KMS-11 (cell line): Measurements from ENCODE around the gene SLTM.
"Not testable (repeated sequence)": the region's sequence is repeated elsewhere in the genome, so short reads cannot be mapped to it uniquely, and the experiment has no call there.

Source experiments
- H2AFZ ChIP-seq: fragments of 200-600 bp; sonication (generic); 2 replicates; pipeline ENCODE4 v1.6.1; 2016; ENCODE audit warnings: antibody characterized with exemption, mixed run types, low read depth
- H3K27ac ChIP-seq: fragments of 200-600 bp; sonication (generic); 2 replicates; pipeline ENCODE4 v1.6.1; 2016; ENCODE audit warnings: mild to moderate bottlenecking, mixed run types
- H3K27me3 ChIP-seq: fragments of 200-600 bp; sonication (generic); 2 replicates; pipeline ENCODE4 v1.6.1; 2017; ENCODE audit warnings: mild to moderate bottlenecking, low read depth, mixed run types, moderate library complexity; ENCODE audit not compliant: insufficient read depth
- H3K36me3 ChIP-seq: fragments of 200-600 bp; sonication (generic); 2 replicates; pipeline ENCODE4 v1.6.1; 2017; ENCODE audit warnings: mild to moderate bottlenecking, mixed run types; ENCODE audit not compliant: insufficient read depth
- H3K4me1 ChIP-seq: fragments of 200-600 bp; sonication (generic); 2 replicates; pipeline ENCODE4 v1.6.1; 2016; ENCODE audit warnings: mild to moderate bottlenecking, low read depth, mixed run types; ENCODE audit not compliant: poor library complexity, severe bottlenecking
- H3K4me2 ChIP-seq: fragments of 200-600 bp; sonication (generic); 2 replicates; pipeline ENCODE4 v1.7.0; 2016; ENCODE audit warnings: mild to moderate bottlenecking, mixed run types
- H3K4me3 ChIP-seq: fragments of 200-600 bp; sonication (generic); IDR thresholded peaks from 2 replicates; pipeline ENCODE4 v1.6.1; 2017; ENCODE audit warnings: low read depth, low read length, mixed read lengths; ENCODE audit not compliant: insufficient read depth
- H3K79me2 ChIP-seq: fragments of 200-600 bp; sonication (generic); 2 replicates; pipeline ENCODE4 v1.6.1; 2016; ENCODE audit warnings: low read depth, mixed run types; ENCODE audit not compliant: insufficient read depth
- H3K9ac ChIP-seq: fragments of 200-600 bp; sonication (generic); 2 replicates; pipeline ENCODE4 v1.6.1; 2016; ENCODE audit warnings: mild to moderate bottlenecking, mixed run types
- H4K20me1 ChIP-seq: fragments of 200-600 bp; sonication (generic); 2 replicates; pipeline ENCODE4 v1.6.1; 2016; ENCODE audit warnings: mild to moderate bottlenecking, mixed run types; ENCODE audit not compliant: insufficient read depth
- TF ChIP-seq, protein P1 (sequence below): fragments of 200-600 bp; sonication (generic); conservative IDR thresholded peaks from 2 replicates; pipeline ENCODE4 v1.6.1; 2017; ENCODE audit warnings: low read depth, mild to moderate bottlenecking, antibody characterized with exemption, low read length, moderate library complexity, mixed read lengths

SLTM gene

DNA sequence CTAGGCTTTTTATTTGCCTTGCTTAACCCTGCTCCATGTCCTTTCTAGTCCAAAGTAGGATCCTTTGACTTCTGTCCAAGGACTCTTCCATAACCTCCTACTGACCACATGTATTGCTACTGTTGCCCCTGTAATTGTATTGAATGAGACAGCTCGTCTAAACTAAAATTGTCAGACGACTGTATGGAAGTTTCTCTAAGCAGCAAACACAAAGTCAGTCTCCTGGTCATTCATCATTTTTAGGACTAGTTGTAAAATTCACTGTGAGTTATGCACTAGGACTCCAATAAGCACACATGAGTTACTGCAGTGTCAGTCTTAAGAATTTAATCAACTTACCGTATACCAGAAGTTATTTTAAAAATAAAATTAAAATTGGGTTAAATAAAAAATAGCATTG, 32.8 kb downstream of the SLTM start:
- Histone ChIP-seq H3K36me3 (peaks cover 10% of the 10 kb centered on the region), H3K4me3 (no peak overlapping the region), H3K4me2 (no peak overlapping the region), H3K27ac (no peak overlapping the region), H3K9ac (no peak overlapping the region), H3K79me2 (no peaks in the 10 kb centered on the region), H4K20me1 (no peaks in the 10 kb centered on the region), H2AFZ (no peak overlapping the region), H3K4me1 (peaks cover 4% of the 10 kb centered on the region), H3K27me3 (no peaks in the 10 kb centered on the region)
- TF ChIP-seq, protein P1, sequence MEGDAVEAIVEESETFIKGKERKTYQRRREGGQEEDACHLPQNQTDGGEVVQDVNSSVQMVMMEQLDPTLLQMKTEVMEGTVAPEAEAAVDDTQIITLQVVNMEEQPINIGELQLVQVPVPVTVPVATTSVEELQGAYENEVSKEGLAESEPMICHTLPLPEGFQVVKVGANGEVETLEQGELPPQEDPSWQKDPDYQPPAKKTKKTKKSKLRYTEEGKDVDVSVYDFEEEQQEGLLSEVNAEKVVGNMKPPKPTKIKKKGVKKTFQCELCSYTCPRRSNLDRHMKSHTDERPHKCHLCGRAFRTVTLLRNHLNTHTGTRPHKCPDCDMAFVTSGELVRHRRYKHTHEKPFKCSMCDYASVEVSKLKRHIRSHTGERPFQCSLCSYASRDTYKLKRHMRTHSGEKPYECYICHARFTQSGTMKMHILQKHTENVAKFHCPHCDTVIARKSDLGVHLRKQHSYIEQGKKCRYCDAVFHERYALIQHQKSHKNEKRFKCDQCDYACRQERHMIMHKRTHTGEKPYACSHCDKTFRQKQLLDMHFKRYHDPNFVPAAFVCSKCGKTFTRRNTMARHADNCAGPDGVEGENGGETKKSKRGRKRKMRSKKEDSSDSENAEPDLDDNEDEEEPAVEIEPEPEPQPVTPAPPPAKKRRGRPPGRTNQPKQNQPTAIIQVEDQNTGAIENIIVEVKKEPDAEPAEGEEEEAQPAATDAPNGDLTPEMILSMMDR = no peak

DNA sequence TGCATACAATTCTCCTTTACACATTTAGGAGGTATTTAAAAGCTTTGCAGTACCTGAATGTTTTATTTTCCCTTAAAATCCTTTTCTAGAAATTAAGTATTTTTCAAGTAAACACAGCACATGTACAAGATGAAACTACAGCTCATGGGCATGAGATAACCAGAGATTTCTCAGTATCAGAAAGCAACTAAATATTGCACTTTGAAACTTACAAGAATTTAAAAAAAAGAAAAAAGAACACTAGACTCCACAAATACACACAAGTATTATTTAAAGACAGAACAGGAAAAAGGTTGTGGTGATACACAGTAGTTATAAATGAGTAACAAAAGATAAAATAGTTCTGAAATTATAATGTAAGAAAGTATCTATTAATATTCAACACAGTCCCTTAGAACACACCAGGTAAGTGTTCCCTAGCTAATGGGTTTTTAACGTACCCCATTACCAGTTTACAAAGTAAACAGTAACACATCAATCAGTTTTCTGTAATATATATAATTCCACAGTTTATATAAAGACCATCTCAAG, 35.3 kb downstream of the SLTM start:
- TF ChIP-seq, protein P1 = no peak
- Histone ChIP-seq H3K27me3 (no peaks in the 10 kb centered on the region), H3K27ac (no peak overlapping the region), H3K4me1 (peaks cover 4% of the 10 kb centered on the region), H3K9ac (no peak overlapping the region), H2AFZ (no peak overlapping the region), H3K36me3 (peaks cover 7% of the 10 kb centered on the region), H4K20me1 (no peaks in the 10 kb centered on the region), H3K79me2 (no peaks in the 10 kb centered on the region), H3K4me2 (no peak overlapping the region), H3K4me3 (no peak overlapping the region)

DNA sequence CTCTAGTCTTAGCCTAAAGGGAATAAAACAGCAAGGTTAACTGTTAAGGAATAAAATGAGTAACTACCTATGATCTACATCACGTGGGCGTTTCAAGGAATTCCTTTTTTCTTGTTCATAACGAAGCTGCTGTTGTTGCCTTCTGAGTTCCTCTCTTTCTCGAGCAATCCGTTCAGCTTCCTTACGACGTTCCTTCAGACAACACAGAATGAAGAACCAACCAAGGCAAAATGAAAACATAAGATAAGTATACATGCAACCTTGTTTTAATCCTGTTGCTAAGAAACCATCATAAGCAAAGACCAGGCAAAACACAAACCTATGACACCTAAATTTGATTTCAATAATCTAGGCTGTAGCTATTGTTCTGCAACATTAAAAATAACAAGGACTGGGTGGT, 44.1 kb downstream of the SLTM start:
- H3K4me2 ChIP-seq = no peak overlapping the region
- no peak overlapping the region for H3K4me3 ChIP-seq
- H4K20me1 ChIP-seq = no peaks in the 10 kb centered on the region
- no peak overlapping the region for H2AFZ ChIP-seq
- H3K4me1 ChIP-seq = no peaks in the 10 kb centered on the region
- H3K27ac ChIP-seq = no peak overlapping the region
- TF ChIP-seq, protein P1 = no peak
- H3K9ac ChIP-seq = no peak overlapping the region
- no peaks in the 10 kb centered on the region for H3K79me2 ChIP-seq
- no peaks in the 10 kb centered on the region for H3K27me3 ChIP-seq
- peaks cover 30% of the 10 kb centered on the region for H3K36me3 ChIP-seq

DNA sequence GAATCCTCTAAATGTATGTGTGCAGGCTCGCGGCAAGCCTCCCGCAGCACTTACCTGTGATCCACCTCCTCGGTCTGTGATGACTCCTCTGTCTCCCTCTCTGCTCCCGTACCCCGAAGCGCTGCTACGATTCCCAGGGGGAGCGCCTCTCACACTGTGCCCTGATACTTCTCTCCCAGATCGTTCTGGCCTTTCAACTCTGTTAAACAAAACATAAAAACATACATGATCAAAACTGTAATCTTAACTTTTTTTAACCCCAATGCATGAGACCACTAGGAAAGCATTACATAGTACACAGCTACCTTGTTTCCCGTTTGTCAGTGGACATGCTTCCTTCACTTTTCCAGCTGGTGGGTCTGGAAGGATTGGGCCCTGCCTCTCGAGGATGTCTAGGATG, 46.6 kb downstream of the SLTM start:
- H3K4me3 ChIP-seq = no peak overlapping the region
- TF ChIP-seq, protein P1 = no peak

DNA sequence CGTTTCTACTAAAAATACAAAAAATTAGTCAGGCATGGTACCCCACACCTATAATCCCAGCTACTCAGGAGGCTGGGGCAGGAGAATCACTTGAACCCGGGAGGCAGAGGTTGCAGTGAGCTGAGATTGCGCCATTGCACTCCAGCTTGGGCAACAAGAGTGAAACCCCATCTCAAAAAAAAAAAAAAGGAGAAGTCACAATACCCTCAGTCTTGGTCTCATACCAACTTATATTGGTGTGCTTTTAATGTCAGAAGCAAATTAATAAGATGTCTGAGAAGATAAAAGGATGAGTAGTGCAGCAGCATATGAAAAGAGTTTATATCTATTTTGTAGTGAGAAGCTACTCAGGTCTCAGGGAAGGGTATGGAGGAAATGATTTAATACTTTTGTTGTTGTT, 49.6 kb downstream of the SLTM start:
- not testable (repeated sequence) for H3K27ac ChIP-seq, H3K4me2 ChIP-seq, H3K4me3 ChIP-seq, H3K79me2 ChIP-seq, H3K9ac ChIP-seq, H3K27me3 ChIP-seq, H4K20me1 ChIP-seq, H3K4me1 ChIP-seq, H2AFZ ChIP-seq
- peaks cover 15% of the 10 kb centered on the region; the same call in 1 of the 2 replicates for H3K36me3 ChIP-seq

More for the DNA sequence above, 46.6 kb downstream of the SLTM start:
- no peak overlapping the region for H3K4me2 ChIP-seq
- H3K79me2 ChIP-seq = no peaks in the 10 kb centered on the region
- no peaks in the 10 kb centered on the region for H3K27me3 ChIP-seq
- H3K36me3 ChIP-seq = peaks cover 23% of the 10 kb centered on the region
- no peaks in the 10 kb centered on the region for H4K20me1 ChIP-seq
- H3K9ac ChIP-seq = no peak overlapping the region
- no peaks in the 10 kb centered on the region for H3K4me1 ChIP-seq
- H2AFZ ChIP-seq = no peak overlapping the region
- H3K27ac ChIP-seq = no peak overlapping the region
